HL-60/S4 treated with phorbol 12-myristate 13-acetate at 8.2 ng/mL for 4 days and 3 days (cell line): ENCODE measurements around the gene SHC3.

ENCODE experiments used
- in situ Hi-C: fragments of 300-500 bp; cut with MboI; formaldehyde crosslinking; loops from 2 replicates; pipeline ENCODE4 v1.15.0; 2022; ENCODE audit warnings: low sequenced_read_pairs

SHC3 gene

GRCh38 chr9:89059925-89060506, 118.6 kb downstream of the SHC3 start:
- in situ Hi-C loops: no loop called here

GRCh38 chr9:89058906-89059305, 119.7 kb downstream of the SHC3 start:
- in situ Hi-C loops: no loop called here

GRCh38 chr9:89054865-89055495, 123.6 kb downstream of the SHC3 start:
- in situ Hi-C loops: no loop called here

DNA sequence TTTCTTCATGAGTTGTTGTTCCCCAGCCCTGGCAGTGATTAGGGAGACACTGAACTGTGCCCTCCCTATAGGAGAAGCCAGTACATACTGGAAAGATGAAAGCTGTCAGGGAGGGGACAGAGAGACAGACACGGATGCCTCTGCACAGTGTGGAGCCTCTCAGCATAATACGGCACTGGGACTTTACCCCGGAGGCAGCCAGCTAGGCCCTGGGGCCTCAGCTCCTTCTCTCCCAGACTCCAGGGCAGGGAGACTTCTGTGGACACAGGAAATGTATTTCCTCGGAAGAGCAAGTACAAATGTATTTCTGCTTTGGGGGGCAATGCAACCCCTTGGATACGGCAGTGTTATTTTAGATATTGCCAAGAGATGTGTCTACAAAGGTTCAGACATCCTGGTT, 125.3 kb downstream of the SHC3 start:
- in situ Hi-C loops: no loop called here

DNA sequence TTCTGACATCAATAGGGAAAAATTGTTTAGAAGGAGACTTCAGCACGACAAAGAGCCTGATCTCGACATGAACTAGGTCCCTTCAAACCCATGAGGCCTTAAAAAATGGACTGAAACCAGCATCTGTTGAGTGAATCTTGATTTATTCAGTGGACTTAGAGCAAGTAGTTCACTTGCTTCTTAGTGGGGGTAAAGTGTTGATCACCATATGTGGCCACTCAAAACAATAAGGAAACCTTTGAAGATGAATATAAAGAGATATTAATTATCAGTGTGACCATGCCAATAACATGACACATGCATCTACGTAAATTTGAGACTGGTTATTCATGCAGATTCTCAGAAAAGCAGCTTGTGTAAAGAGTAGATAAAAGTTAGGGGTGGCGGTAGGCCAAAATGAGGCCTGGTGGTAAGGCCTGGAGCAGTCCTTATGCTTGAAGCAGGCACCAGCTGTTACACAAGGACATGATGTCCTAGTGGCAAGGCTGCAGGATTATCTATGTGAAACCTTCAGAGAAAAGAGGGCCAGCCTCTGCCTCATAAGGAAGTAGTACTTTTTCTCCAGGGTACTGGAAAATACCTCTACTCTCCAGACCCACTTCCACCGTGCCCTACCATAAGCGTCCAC, 126.0 kb downstream of the SHC3 start:
- in situ Hi-C loops: no loop called here

DNA sequence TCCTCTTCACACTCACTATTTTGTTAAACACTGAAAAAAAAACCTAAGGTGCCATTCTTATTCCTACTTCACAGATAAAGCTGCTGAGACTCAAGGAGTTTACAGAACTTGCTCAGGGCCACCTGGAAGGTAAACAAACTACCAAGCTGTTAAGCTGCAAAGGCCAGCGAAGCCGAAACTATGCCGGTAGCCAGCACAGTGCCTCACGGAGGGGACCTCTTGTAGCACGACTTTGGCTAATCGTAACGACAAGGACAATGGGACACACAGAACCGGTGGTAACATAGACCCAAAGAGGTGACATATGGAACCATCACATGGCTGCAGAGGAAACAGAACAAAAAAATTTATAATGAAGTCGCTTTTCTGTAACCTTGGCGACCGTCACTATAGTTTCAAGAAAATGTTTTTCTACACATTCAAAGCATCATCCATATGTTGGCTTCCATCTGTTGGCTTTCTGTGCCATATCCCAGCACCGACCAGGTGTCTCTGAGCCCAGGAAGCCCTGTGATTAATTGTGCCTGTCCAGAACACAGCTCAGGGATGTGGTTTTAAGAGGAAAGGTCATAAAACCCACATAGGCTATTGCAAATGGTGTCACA, 127.1 kb downstream of the SHC3 start:
- in situ Hi-C loops: no loop called here

GRCh38 chr9:89049646-89050045, 129.0 kb downstream of the SHC3 start:
- in situ Hi-C loops: no loop called here

GRCh38 chr9:89048616-89049015, 130.0 kb downstream of the SHC3 start:
- in situ Hi-C loops: no loop called here

- in situ Hi-C loops: no loop called here
Measured at GRCh38 chr9:89047667-89048066, 131.0 kb downstream of the SHC3 start.

GRCh38 chr9:89046832-89047231, 131.8 kb downstream of the SHC3 start:
- in situ Hi-C loops: no loop called here

DNA sequence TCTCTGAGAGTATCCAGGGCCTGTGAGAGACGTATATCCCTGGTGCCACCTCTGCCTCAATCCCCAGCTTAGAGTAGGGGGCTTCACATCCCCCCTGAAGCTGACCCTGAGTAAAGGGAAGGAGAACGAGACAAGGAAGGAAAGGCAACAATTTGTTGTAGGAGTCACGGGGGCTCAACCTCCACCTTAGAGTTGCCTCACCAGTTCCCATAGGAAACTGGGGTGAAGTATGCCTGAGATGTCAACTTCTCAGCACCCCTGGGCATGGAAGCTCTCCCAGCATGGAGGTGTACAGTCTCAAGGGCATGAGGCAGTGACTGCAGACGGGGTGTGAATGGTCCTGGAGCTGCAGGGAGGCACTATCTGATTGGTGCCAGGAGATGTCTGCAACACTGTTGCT, 133.7 kb downstream of the SHC3 start:
- in situ Hi-C loops: no loop called here

DNA sequence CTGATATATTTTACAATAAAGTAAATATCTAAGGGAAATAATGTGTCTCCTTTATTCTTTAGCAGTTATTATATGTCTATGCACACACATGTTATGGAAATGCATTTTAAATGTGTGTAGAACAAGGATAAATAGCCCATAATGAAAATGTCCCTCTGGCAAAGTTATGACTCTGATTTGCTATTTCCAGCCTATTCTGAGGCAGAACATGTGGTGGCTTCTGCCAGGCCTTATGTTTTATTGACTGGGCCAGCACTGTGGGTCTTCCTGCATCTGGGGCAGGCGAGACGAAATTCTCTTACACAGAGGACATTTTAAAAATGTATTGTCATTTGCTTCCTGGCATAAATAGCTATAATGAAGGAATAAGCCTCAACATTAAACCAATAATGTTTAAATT, 134.5 kb downstream of the SHC3 start:
- in situ Hi-C loops: no loop called here

DNA sequence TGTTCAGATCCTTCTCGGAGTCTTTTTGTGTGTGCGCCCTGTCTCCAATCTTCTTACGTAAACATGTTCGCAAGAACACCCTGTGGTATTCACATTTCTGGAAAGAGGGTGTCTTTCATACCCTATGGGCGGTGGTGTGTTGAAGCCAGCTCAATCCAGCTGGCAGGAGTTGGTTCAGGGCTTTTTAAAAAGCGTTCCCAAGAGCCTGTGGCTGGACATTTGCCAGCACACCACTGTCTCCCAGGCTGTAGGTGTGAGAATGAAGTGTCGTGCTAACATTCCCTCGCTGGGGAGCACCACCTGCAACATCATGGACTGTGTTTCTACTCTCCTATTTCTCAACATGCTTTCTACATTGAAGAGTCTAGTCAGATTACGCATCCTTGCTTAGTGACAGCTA, 135.6 kb downstream of the SHC3 start:
- in situ Hi-C loops: no loop called here

- in situ Hi-C loops: no loop called here
Measured at GRCh38 chr9:89039664-89040063, 139.0 kb downstream of the SHC3 start.

GRCh38 chr9:89039104-89039465, 139.5 kb downstream of the SHC3 start:
- in situ Hi-C loops: no loop called here

DNA sequence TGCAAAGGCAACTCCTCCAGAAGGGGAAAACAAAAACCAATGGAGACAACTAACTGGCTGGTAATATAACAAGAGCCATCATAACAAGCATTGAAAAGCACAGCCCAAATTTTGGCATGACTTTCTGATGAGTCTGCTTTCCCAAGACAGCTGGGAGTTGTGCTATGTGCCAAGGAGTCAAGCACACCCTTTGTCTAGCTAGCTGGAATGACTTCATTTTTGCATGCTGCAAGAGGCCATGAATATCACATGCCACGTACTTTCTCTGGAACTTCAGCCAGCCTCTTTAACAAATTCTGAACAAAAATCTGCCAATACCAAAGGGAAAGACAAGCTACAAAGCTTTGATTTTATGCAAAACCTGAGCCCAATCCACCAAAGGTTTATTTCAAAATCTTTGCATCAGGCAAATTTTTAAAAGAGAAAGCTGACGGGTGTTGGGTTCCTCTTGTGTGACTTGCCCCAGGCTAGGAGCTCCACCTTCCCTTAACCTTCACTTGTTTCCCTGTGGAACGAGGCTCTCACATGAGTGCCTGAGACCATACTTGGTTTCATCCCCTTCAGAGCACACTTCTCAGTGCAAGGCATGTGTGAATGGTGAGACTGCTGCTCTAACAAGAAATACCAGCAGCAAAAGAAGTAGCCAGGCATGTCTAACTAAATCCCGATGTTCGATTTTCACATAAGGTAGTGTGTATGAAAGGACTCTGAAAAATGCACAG, 140.1 kb downstream of the SHC3 start:
- in situ Hi-C loops: no loop called here

- in situ Hi-C loops: no loop called here
Measured at GRCh38 chr9:89037891-89038290, 140.7 kb downstream of the SHC3 start.

GRCh38 chr9:89037346-89037745, 141.3 kb downstream of the SHC3 start:
- in situ Hi-C loops: no loop called here

DNA sequence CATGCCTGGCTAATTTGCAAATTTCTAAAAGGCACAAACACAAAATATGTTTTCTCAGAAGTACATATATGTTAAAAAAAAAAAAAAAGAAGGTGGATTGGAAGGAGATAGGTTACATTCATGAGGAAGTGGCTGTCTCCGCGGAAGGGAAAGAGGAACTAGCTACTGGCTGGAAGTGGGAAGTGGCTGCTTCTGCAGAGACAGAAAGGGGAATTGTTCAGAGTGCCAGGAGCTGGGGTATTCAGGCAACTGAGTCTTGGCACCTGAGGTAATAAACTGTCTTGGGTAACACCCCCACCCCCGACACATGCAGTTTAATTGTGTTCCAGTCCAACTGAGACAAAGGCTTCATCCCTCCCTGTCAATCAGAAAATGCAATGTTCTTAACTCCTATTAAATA, 141.7 kb downstream of the SHC3 start:
- in situ Hi-C loops: no loop called here

GRCh38 chr9:89036383-89036782, 142.2 kb downstream of the SHC3 start:
- in situ Hi-C loops: no loop called here

- in situ Hi-C loops: no loop called here
Measured at GRCh38 chr9:89032661-89033060, 146.0 kb downstream of the SHC3 start.

DNA sequence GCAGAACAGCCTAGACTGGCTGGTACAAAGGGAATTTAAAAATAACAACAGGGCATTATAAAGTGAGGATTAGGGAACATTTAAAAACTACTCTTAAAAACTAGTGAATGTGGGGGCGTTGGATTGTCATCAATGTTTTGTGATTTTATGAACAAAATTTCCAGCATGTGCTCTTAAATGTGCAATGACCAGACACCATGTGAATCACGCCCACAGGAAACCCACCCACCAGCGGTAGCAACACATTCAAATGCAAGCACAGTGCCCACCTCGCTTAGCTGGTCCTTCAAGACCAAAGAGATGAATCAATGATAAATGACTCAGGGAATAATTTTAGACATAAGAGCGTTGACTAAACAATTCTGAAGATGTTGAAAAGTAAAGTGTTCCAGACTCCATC, 146.4 kb downstream of the SHC3 start:
- in situ Hi-C loops: no loop called here
